Measurements from ENCODE around the gene MLPH. TPM values are rescaled to one million over a fixed set of nuclear protein-coding genes. Genes with fewer than 3 reads are reported as not detected.

MLPH gene
- total and polyA plus RNA-seq, 2 of the 13 experiments (the other 11 are each of a cell fraction or from before 2014, with no cell fraction given): 0.12 TPM; not detected in 1

DNA sequence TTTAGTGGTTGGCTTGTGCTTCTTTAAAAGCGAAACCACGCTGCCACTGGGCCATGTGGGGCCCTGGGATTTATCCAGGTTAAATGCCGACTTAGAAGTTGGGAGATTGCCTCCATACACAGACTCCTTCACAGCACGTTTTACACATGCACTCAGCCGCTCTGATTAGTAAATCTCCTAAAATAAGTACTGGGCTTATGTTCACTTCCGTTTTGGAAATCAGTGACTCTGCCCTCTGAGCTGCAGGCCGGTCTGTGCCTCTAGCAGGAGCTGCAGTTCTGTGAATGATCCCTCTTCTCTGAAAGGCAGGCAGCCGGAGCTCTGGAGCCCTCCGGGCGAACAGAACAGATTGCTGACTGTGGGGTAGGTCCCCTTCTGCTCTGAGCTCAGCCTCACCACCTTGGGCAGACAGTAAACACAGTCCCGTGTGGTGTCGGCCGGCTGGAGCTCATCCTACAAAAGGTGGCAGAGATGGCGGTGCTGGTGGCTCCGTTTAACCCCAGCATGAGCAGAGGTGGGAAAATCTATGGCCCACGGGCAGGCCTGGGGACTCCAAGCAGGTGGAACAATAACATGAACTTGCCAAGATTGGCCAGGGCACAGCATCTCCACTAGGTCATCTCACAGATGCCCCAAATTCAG is 113.3 kb downstream of the MLPH start (continued):
- TF ChIP-seq, protein P1, sequence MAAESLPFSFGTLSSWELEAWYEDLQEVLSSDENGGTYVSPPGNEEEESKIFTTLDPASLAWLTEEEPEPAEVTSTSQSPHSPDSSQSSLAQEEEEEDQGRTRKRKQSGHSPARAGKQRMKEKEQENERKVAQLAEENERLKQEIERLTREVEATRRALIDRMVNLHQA (CRISPR knock-in tag; IDR thresholded peaks at IDR 0.05): no peak
- TF ChIP-seq ZNF543 (CRISPR knock-in tag; IDR thresholded peaks at IDR 0.05): no peak
- TF ChIP-seq GTF2F1 (IDR thresholded peaks at IDR 0.05; ENCODE audit: low read length): no peak
- TF ChIP-seq ARNT2 (CRISPR knock-in tag; IDR thresholded peaks at IDR 0.05; ENCODE audit: low read depth): no peak
- no peak for TF ChIP-seq SUZ12 (IDR thresholded peaks at IDR 0.05; ENCODE audit: low read depth, low read length)
- TF ChIP-seq, protein P2, sequence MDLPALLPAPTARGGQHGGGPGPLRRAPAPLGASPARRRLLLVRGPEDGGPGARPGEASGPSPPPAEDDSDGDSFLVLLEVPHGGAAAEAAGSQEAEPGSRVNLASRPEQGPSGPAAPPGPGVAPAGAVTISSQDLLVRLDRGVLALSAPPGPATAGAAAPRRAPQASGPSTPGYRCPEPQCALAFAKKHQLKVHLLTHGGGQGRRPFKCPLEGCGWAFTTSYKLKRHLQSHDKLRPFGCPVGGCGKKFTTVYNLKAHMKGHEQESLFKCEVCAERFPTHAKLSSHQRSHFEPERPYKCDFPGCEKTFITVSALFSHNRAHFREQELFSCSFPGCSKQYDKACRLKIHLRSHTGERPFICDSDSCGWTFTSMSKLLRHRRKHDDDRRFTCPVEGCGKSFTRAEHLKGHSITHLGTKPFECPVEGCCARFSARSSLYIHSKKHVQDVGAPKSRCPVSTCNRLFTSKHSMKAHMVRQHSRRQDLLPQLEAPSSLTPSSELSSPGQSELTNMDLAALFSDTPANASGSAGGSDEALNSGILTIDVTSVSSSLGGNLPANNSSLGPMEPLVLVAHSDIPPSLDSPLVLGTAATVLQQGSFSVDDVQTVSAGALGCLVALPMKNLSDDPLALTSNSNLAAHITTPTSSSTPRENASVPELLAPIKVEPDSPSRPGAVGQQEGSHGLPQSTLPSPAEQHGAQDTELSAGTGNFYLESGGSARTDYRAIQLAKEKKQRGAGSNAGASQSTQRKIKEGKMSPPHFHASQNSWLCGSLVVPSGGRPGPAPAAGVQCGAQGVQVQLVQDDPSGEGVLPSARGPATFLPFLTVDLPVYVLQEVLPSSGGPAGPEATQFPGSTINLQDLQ (CRISPR knock-in tag; IDR thresholded peaks at IDR 0.05): no peak
- no peak for TF ChIP-seq HMG20A (CRISPR knock-in tag; IDR thresholded peaks at IDR 0.05; ENCODE audit: borderline replicate concordance)
- TF ChIP-seq, protein P3, sequence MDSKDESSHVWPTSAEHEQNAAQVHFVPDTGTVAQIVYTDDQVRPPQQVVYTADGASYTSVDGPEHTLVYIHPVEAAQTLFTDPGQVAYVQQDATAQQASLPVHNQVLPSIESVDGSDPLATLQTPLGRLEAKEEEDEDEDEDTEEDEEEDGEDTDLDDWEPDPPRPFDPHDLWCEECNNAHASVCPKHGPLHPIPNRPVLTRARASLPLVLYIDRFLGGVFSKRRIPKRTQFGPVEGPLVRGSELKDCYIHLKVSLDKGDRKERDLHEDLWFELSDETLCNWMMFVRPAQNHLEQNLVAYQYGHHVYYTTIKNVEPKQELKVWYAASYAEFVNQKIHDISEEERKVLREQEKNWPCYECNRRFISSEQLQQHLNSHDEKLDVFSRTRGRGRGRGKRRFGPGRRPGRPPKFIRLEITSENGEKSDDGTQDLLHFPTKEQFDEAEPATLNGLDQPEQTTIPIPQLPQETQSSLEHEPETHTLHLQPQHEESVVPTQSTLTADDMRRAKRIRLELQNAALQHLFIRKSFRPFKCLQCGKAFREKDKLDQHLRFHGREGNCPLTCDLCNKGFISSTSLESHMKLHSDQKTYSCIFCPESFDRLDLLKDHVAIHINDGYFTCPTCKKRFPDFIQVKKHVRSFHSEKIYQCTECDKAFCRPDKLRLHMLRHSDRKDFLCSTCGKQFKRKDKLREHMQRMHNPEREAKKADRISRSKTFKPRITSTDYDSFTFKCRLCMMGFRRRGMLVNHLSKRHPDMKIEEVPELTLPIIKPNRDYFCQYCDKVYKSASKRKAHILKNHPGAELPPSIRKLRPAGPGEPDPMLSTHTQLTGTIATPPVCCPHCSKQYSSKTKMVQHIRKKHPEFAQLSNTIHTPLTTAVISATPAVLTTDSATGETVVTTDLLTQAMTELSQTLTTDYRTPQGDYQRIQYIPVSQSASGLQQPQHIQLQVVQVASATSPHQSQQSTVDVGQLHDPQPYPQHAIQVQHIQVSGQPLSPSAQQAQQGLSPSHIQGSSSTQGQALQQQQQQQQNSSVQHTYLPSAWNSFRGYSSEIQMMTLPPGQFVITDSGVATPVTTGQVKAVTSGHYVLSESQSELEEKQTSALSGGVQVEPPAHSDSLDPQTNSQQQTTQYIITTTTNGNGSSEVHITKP (CRISPR knock-in tag; IDR thresholded peaks at IDR 0.05; ENCODE audit: low read depth): no peak
- TF ChIP-seq, protein P4, sequence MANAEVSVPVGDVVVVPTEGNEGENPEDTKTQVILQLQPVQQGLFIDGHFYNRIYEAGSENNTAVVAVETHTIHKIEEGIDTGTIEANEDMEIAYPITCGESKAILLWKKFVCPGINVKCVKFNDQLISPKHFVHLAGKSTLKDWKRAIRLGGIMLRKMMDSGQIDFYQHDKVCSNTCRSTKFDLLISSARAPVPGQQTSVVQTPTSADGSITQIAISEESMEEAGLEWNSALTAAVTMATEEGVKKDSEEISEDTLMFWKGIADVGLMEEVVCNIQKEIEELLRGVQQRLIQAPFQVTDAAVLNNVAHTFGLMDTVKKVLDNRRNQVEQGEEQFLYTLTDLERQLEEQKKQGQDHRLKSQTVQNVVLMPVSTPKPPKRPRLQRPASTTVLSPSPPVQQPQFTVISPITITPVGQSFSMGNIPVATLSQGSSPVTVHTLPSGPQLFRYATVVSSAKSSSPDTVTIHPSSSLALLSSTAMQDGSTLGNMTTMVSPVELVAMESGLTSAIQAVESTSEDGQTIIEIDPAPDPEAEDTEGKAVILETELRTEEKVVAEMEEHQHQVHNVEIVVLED (CRISPR knock-in tag; IDR thresholded peaks at IDR 0.05; ENCODE audit: borderline replicate concordance): no peak; the same call in 1 of the 2 replicates
- no peak for TF ChIP-seq NFE2 (CRISPR knock-in tag; IDR thresholded peaks at IDR 0.05)
- no peak for TF ChIP-seq MIER2 (CRISPR knock-in tag; IDR thresholded peaks at IDR 0.05)
- TF ChIP-seq PRPF4 (IDR thresholded peaks at IDR 0.05; ENCODE audit: low read depth, low read length, poor library complexity, severe bottlenecking): no peak
- TF ChIP-seq ZNF782 (CRISPR knock-in tag; IDR thresholded peaks at IDR 0.05; ENCODE audit: borderline replicate concordance): no peak
- TF ChIP-seq ZNF430 (CRISPR knock-in tag; IDR thresholded peaks at IDR 0.05): no peak
- TF ChIP-seq, protein P5, sequence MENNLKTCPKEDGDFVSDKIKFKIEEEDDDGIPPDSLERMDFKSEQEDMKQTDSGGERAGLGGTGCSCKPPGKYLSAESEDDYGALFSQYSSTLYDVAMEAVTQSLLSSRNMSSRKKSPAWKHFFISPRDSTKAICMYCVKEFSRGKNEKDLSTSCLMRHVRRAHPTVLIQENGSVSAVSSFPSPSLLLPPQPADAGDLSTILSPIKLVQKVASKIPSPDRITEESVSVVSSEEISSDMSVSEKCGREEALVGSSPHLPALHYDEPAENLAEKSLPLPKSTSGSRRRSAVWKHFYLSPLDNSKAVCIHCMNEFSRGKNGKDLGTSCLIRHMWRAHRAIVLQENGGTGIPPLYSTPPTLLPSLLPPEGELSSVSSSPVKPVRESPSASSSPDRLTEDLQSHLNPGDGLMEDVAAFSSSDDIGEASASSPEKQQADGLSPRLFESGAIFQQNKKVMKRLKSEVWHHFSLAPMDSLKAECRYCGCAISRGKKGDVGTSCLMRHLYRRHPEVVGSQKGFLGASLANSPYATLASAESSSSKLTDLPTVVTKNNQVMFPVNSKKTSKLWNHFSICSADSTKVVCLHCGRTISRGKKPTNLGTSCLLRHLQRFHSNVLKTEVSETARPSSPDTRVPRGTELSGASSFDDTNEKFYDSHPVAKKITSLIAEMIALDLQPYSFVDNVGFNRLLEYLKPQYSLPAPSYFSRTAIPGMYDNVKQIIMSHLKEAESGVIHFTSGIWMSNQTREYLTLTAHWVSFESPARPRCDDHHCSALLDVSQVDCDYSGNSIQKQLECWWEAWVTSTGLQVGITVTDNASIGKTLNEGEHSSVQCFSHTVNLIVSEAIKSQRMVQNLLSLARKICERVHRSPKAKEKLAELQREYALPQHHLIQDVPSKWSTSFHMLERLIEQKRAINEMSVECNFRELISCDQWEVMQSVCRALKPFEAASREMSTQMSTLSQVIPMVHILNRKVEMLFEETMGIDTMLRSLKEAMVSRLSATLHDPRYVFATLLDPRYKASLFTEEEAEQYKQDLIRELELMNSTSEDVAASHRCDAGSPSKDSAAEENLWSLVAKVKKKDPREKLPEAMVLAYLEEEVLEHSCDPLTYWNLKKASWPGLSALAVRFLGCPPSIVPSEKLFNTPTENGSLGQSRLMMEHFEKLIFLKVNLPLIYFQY (CRISPR knock-in tag; IDR thresholded peaks at IDR 0.05; ENCODE audit: borderline replicate concordance): 0 out of 2 replicates have a peak, but pooled peaks have one; percentile 49
- TF ChIP-seq ZNF326 (CRISPR knock-in tag; IDR thresholded peaks at IDR 0.05; ENCODE audit: borderline replicate concordance): no peak
